ENCODE results near the gene CCL25. TPM values are rescaled to one million over a fixed set of nuclear protein-coding genes. Genes with fewer than 3 reads are reported as not detected.

Gene CCL25
- total and polyA plus RNA-seq, 2 experiments from 2014 or later, result 0.52 to 0.73 TPM

- H3K9me2 ChIP-seq (ENCODE audit: insufficient read depth), result no peaks in the 10 kb centered on the region
- no peak for ATAC-seq
- H2AFZ ChIP-seq, result 0 out of 2 replicates have a peak overlapping the region, but pooled peaks have one; percentile 47
Measured at GRCh38 chr19:8057545-8058270, 5.1 kb downstream of the CCL25 start.

More at GRCh38 chr19:8057545-8058270, 5.1 kb downstream of the CCL25 start:
- Mint-ChIP-seq H3K27me3 (ENCODE audit: insufficient read depth, low read depth, poor library complexity) (peaks cover 10% of the 10 kb centered on the region), H3K4me3 (no peak overlapping the region), H3K4me1 (peaks cover 9% of the 10 kb centered on the region), H3K9me3 (no peaks in the 10 kb centered on the region), H3K36me3 (ENCODE audit: low read depth) (no peaks in the 10 kb centered on the region), H3K27ac (no peak overlapping the region)
- no peak for DNase-seq (ENCODE audit: low spot score)
- H3F3A ChIP-seq (replicated peaks; ENCODE audit: low read depth), result 0 out of 2 replicates have a peak, but pooled peaks cover 3% of the 10 kb centered on the region
- H4K20me1 ChIP-seq (replicated peaks; ENCODE audit: insufficient read depth), result no peaks in the 10 kb centered on the region
- no peaks in the 10 kb centered on the region for H3K36me3 ChIP-seq (ENCODE audit: insufficient read depth)
- TF ChIP-seq EZH2 (IDR thresholded peaks at IDR 0.05; ENCODE audit: low read depth, unreplicated experiment), result no peak
- no peak for TF ChIP-seq ZNF331 (CRISPR knock-in tag; IDR thresholded peaks at IDR 0.05; ENCODE audit: low read depth)
- no peak for TF ChIP-seq ETS1 (IDR thresholded peaks at IDR 0.05)
- TF ChIP-seq ZNF462 (CRISPR knock-in tag; IDR thresholded peaks at IDR 0.05), result no peak
- no peak for TF ChIP-seq POLR2AphosphoS5 (IDR thresholded peaks at IDR 0.05; ENCODE audit: low read depth)
- TF ChIP-seq, protein P1, sequence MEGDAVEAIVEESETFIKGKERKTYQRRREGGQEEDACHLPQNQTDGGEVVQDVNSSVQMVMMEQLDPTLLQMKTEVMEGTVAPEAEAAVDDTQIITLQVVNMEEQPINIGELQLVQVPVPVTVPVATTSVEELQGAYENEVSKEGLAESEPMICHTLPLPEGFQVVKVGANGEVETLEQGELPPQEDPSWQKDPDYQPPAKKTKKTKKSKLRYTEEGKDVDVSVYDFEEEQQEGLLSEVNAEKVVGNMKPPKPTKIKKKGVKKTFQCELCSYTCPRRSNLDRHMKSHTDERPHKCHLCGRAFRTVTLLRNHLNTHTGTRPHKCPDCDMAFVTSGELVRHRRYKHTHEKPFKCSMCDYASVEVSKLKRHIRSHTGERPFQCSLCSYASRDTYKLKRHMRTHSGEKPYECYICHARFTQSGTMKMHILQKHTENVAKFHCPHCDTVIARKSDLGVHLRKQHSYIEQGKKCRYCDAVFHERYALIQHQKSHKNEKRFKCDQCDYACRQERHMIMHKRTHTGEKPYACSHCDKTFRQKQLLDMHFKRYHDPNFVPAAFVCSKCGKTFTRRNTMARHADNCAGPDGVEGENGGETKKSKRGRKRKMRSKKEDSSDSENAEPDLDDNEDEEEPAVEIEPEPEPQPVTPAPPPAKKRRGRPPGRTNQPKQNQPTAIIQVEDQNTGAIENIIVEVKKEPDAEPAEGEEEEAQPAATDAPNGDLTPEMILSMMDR (conservative IDR thresholded peaks at IDR 0.05; ENCODE audit: low read depth in 2 of 2), result no peak
- no peak for TF ChIP-seq JUNB (IDR thresholded peaks at IDR 0.05; ENCODE audit: unreplicated experiment)
- no peak for TF ChIP-seq ZNF114 (CRISPR knock-in tag; IDR thresholded peaks at IDR 0.05)
- no peak for TF ChIP-seq STAT1 (IDR thresholded peaks at IDR 0.05; ENCODE audit: unreplicated experiment)
- TF ChIP-seq CREB1 (CRISPR knock-in tag; IDR thresholded peaks at IDR 0.05; ENCODE audit: low read depth), result no peak
- no peak for TF ChIP-seq NANOG (IDR thresholded peaks at IDR 0.05; ENCODE audit: borderline replicate concordance)
- H3K27ac ChIP-seq (ENCODE audit: low read depth), result no peak overlapping the region
- H3K27me3 ChIP-seq (ENCODE audit: insufficient read depth), result no peaks in the 10 kb centered on the region
- H3K79me2 ChIP-seq (replicated peaks; ENCODE audit: insufficient read depth), result no peaks in the 10 kb centered on the region
- no peaks in the 10 kb centered on the region for H3K4me1 ChIP-seq (ENCODE audit: insufficient read depth)
- H3K4me3 ChIP-seq, result no peak overlapping the region
- no peak overlapping the region for H3K4me2 ChIP-seq
